ENCODE data around the gene MIGA1. TPM values are rescaled to one million over a fixed set of nuclear protein-coding genes. Genes with fewer than 3 reads are reported as not detected.

MIGA1 gene
- total and polyA plus RNA-seq, 2 of the 13 experiments (the other 11 are each of a cell fraction or from before 2014, with no cell fraction given), result 3.8 to 6.6 TPM

DNA sequence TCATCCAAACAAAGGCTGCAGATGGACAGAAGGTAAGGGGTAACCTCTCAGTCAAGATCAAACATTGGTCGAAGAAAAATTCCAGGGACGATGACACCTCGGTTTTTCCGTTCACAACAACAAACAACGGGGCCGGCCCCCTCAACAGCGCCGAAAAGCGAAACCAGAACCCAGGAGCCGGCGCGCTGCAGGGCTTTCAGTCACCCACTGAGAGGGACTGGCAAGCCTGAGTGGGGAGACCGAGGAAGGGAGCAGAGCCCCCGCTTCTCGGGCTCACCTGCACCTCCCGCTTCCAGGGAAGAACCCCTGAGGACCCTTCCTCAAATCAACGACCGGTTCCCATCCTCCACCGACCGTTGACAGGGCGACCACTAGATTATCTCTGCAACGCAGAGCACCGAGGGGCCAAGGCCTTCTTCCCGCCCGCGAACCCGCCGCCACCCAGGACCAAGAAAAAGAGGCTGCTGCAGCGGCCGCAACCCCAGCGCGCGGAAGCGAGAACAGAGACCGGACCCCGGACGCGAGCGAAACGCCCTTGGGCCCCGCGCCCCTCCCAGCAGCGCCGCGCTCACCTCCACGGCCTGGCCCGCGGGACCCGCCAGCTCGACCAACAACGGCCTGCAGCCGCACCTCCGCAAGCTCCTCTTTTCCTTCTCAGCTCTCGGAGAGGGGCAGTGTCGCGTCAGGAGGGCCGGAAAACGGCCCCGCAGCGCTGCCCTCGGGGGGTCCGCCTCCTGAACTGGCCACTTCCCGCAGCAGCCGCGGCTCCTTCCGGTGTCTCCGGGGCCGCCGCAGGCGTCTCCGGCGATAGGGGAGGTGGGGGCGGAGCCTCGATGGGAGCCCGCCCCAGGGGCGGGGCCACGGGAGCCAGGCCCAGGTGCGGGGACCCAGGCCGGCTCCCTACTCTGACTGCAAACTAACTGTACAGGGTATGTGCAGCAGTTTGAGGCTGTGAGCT, 20.1 kb upstream of the MIGA1 start, which contains the start of gene USP33 (continued):
- TF ChIP-seq ZNF512B (CRISPR knock-in tag; IDR thresholded peaks at IDR 0.05; ENCODE audit: borderline replicate concordance) (no peak), ZFP82 (CRISPR knock-in tag; IDR thresholded peaks at IDR 0.05; ENCODE audit: borderline replicate concordance) (no peak), ZNF205 (CRISPR knock-in tag; IDR thresholded peaks at IDR 0.05) (0 out of 2 replicates have a peak, but pooled peaks have one; percentile 17), GATAD2A (CRISPR knock-in tag; IDR thresholded peaks at IDR 0.05) (no peak), SNAPC2 (CRISPR knock-in tag; IDR thresholded peaks at IDR 0.05) (no peak), MED8 (CRISPR knock-in tag; IDR thresholded peaks at IDR 0.05; ENCODE audit: insufficient replicate concordance) (no peak), ZMYM4 (CRISPR knock-in tag; IDR thresholded peaks at IDR 0.05) (peak; percentile 77; the same call in 1 of the 2 replicates), ZNF782 (CRISPR knock-in tag; IDR thresholded peaks at IDR 0.05; ENCODE audit: borderline replicate concordance) (peak; percentile 96; the same call in 1 of the 2 replicates), NR1H2 (CRISPR knock-in tag; IDR thresholded peaks at IDR 0.05; ENCODE audit: borderline replicate concordance, low read depth) (no peak), FLYWCH1 (CRISPR knock-in tag; IDR thresholded peaks at IDR 0.05) (0 out of 2 replicates have a peak, but pooled peaks have one; percentile 61), CAMTA2 (CRISPR knock-in tag; IDR thresholded peaks at IDR 0.05; ENCODE audit: borderline replicate concordance) (no peak), E2F1 (CRISPR knock-in tag; IDR thresholded peaks at IDR 0.05) (0 out of 2 replicates have a peak, but pooled peaks have one; percentile 66), REST (IDR thresholded peaks at IDR 0.05; ENCODE audit: borderline replicate concordance in 1 of 2, low read depth in 1 of 2, low read length in 2 of 2) (no peak; a peak in 1 of 4 replicates), ZNF136 (CRISPR knock-in tag; IDR thresholded peaks at IDR 0.05; ENCODE audit: low read depth) (peak; percentile 56; the same call in 1 of the 2 replicates), KLF12 (CRISPR knock-in tag; IDR thresholded peaks at IDR 0.05; ENCODE audit: borderline replicate concordance) (peak; percentile 64; the same call in 1 of the 2 replicates), ZNF691 (CRISPR knock-in tag; IDR thresholded peaks at IDR 0.05; ENCODE audit: borderline replicate concordance, low read depth) (peak; percentile 84; the same call in 1 of the 2 replicates)
- TF ChIP-seq, protein P1, sequence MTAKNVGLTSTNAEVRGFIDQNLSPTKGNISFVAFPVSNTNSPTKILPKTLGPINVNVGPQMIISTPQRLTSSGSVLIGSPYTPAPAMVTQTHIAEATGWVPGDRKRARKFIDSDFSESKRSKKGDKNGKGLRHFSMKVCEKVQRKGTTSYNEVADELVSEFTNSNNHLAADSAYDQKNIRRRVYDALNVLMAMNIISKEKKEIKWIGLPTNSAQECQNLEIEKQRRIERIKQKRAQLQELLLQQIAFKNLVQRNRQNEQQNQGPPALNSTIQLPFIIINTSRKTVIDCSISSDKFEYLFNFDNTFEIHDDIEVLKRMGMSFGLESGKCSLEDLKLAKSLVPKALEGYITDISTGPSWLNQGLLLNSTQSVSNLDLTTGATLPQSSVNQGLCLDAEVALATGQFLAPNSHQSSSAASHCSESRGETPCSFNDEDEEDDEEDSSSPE (CRISPR knock-in tag; IDR thresholded peaks at IDR 0.05), result no peak; the same call in 1 of the 2 replicates

Measured in HepG2 (cell line).